ENCODE measurements around the gene KDM7A. TPM values are rescaled to one million over a fixed set of nuclear protein-coding genes. Genes with fewer than 3 reads are reported as not detected.
A peak's percentile ranks its signal among the peaks of the same experiment; 100 is the strongest.

KDM7A gene
- total and polyA plus RNA-seq, 9 of the 15 experiments (the other 6 are each of a cell fraction or from before 2014, with no cell fraction given) = 0.90 to 8.4 (median 7.0) TPM

GRCh38 chr7:140039066-140039465 lies 137.7 kb downstream of the KDM7A start:
- Histone ChIP-seq H3K36me3 (ENCODE audit: control insufficient read depth, insufficient read depth, low read length) (peaks cover 34% of the 10 kb centered on the region), H3K9me3 (replicated peaks; ENCODE audit: control insufficient read depth, insufficient read depth, low read depth, low read length) (no peaks in the 10 kb centered on the region), H3K9me1 (ENCODE audit: control insufficient read depth, insufficient read depth, low read length) (no peaks in the 10 kb centered on the region), H3K9ac (ENCODE audit: insufficient read depth in 1 of 2, low read depth in 2 of 2, low read length in 2 of 2) (peak overlapping the region in 1 of 2 experiments; percentile 8; a peak in 1 of 4 replicates), H3K27me3 (ENCODE audit: control insufficient read depth in 2 of 2, insufficient read depth in 2 of 2, low read length in 2 of 2) (no peaks in the 10 kb centered on the region), H3K27ac (ENCODE audit: extremely low read depth, low read depth, low read length) (no peak overlapping the region), H3K79me2 (ENCODE audit: control insufficient read depth, insufficient read depth, low read length) (no peaks in the 10 kb centered on the region), H4K20me1 (replicated peaks; ENCODE audit: control insufficient read depth, insufficient read depth, low read length) (no peaks in the 10 kb centered on the region), H3K4me1 (replicated peaks in 1 of 2; ENCODE audit: control insufficient read depth in 2 of 2, insufficient read depth in 2 of 2, low read length in 2 of 2) (no peaks in the 10 kb centered on the region), H3K4me2 (ENCODE audit: insufficient read depth, low read length) (no peak overlapping the region), H3K4me3 (no peak overlapping the region), H2AFZ (ENCODE audit: low read depth, low read length) (no peak overlapping the region)
- FAIRE-seq (no peak), ATAC-seq (no peak), DNase-seq (ENCODE audit: extremely low read depth in 1 of 4, low spot score in 3 of 4) (no peak)
- POLR2A ChIA-PET = no interaction called here
- no peak for TF ChIP-seq CHD2 (IDR thresholded peaks at IDR 0.05; ENCODE audit: low read depth, low read length)
- TF ChIP-seq BMI1 (IDR thresholded peaks at IDR 0.05; ENCODE audit: low read length) = no peak
- TF ChIP-seq PHTF2 (CRISPR knock-in tag; IDR thresholded peaks at IDR 0.05) = no peak
- TF ChIP-seq NCOA4 (IDR thresholded peaks at IDR 0.05; ENCODE audit: partially characterized antibody) = no peak
- no peak for TF ChIP-seq MLX (CRISPR knock-in tag; conservative IDR thresholded peaks at IDR 0.05)
- intact Hi-C loops (cut with micrococcal nuclease) = no loop called here
- in situ Hi-C loops (cut with MboI) = no loop called here
- no TSS peak for BruUV-seq (replicated peaks)
- CTCF ChIA-PET (ENCODE audit: low intra/inter-chr PET ratio) = no interaction called here
- 71% methylated on average over 7 of the region's 7 CpGs for WGBS (ENCODE audit: insufficient coverage, low coverage, missing lambda C conversion rate)

Measured in K562 (cell line).